ENCODE data around the gene TWSG1. TPM values are rescaled to one million over a fixed set of nuclear protein-coding genes. Genes with fewer than 3 reads are reported as not detected.
"Not testable (repeated sequence)": the region's sequence is repeated elsewhere in the genome, so short reads cannot be mapped to it uniquely, and the experiment has no call there.

The TWSG1 gene
- total RNA-seq, 1 experiment from 2014 or later: 22.0 TPM

DNA sequence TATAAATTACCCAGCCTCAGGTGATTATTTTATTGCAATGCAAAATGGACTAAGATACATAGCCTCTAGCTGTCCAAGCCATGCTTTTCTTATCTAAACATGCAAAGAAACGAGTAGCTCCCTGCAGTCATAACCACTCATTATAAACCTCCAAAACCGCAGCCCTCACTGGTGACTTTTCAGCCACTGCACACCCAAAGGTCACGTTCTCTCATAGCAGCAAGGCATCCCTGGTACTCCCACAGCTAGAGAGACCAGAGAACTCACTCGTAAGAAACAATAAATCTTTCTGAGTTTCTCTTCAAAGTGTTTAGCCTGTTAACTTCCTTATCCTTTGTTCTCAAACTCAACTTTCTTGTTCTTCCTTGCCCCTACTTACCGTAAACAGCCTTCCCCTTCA is 112.3 kb downstream of the TWSG1 start:
- DNase-seq (ENCODE audit: extremely low read depth, low read depth): no peak

DNA sequence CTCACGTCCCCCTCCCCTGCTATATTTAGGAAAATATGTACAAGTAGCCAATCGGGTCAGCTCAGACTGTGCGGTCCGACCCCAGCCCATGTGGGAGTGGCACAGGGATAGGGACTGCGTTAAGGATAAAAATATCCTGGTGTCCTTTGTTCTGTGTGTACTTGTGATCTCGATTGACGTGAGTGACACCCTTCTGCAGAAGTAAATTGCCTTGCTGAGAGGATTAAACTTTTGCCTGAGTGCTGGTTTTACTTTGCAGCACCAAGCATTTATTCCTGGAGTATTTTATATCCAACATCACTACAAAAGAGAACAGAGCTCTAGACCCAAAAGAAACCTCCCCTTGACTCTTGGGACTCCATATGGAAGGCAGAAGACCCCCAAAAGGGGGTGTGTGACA is 112.8 kb downstream of the TWSG1 start:
- DNase-seq (ENCODE audit: extremely low read depth, low read depth): no peak

DNA sequence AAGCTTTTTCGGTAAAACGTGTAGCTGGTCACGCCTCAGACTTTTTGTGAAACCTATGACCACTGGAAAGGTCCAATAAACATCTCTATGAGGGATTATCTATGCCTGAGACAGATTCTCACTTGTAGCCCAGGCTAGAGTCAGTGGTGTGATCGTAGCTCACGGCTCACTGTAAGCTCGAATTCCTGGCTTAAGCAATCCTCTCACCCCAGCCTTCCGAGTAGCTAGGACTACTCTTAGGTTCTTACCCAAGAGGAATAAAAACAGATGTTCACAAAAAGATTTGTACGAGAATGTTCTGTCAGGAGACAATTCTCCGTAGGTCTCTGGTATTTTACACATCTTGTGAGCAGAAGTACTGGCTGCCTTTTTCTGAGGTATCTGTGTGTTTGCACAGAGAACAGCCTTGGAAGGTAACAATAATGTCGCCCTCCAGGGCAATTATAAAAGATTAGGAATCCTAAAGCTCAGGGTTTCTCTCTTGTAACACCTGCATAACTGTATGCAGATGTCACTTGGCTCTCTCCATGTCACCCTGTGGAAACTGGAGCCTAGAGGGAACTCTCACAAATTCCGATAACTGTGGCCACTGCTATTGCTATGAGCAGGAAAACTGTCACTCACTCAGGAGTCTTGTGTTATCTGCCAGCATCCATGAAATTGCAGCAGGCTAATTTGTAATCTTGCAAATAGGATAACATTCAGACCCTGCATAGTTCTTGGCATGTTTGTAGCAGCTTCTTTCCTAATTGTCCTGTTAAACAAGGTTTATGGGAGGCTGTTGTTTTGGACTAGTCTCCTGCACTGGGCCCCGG is 115.2 kb downstream of the TWSG1 start:
- no peak for DNase-seq (ENCODE audit: extremely low read depth, low read depth)

DNA sequence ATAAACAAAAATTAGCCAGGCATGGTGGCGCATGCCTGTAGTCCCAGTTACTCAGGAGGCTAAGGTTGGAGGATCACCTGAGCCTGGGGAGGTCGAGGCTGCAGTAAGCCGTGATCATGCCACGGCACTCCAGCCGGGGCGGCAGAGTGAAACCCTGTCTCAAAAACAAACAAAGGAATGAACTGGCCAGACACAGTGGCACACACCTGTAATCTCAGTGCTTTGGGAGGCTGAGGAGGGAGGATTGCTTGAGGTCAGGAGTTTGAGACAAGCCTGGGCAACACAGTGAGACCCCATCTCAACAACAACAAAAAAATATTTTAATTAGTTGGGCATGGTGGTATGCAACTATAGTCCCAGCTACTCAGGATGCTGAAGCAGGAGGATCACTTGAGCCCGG is 116.3 kb downstream of the TWSG1 start:
- DNase-seq (ENCODE audit: extremely low read depth, low read depth): not testable (repeated sequence)

Other genes starting within 250 kb of the TWSG1 start
- 128 and 160 TPM in 2 replicates for gene NDUFV2, start 232.1 kb upstream of the TWSG1 start, total RNA-seq (2014; rRNA removed; shearing (Covaris generic))
- 7.9 and 9.1 TPM in 2 replicates for gene ANKRD12, start 198.0 kb upstream of the TWSG1 start, total RNA-seq (2014; rRNA removed; shearing (Covaris generic))
- gene RALBP1, start 140.7 kb downstream of the TWSG1 start, total RNA-seq (2014; rRNA removed; shearing (Covaris generic)): 35.8 and 38.5 TPM in 2 replicates

Data from NCI-H460 (cell line).